Muscle of leg (tissue), 16 donors: ENCODE measurements around the gene SCN3A. TPM values are rescaled to one million over a fixed set of nuclear protein-coding genes. Genes with fewer than 3 reads are reported as not detected.
A peak's percentile ranks its signal among the peaks of the same experiment; 100 is the strongest.

Experiments
- DNase-seq: peaks from one replicate; pipeline ENCODE4 v3.0.0; 2013
- H3K27ac ChIP-seq: one replicate; pipeline ENCODE4 v1.5.1; 2013; ENCODE audit warnings: mild to moderate bottlenecking, low read length, control low read depth
- H3K27me3 ChIP-seq: one replicate; pipeline ENCODE4 v1.6.1; 2013; ENCODE audit warnings: low read length; ENCODE audit not compliant: control insufficient read depth, insufficient read depth
- H3K36me3 ChIP-seq: one replicate; pipeline ENCODE4 v1.6.1; 2013; ENCODE audit warnings: low read length; ENCODE audit not compliant: control insufficient read depth, insufficient read depth
- H3K4me1 ChIP-seq: one replicate; pipeline ENCODE4 v1.6.1; 2013; ENCODE audit warnings: low read length; ENCODE audit not compliant: control insufficient read depth, insufficient read depth
- H3K4me3 ChIP-seq: one replicate; pipeline ENCODE4 v1.5.1; 2013; ENCODE audit warnings: low read length, control low read depth
- H3K9me3 ChIP-seq: replicated peaks from 2 replicates; pipeline ENCODE4 v1.6.1; 2013; ENCODE audit warnings: low read depth, low read length; ENCODE audit not compliant: control insufficient read depth
- WGBS: methylation state at CpG from one replicate; pipeline ENCODE4 v1.1.5; 2013; ENCODE audit warnings: missing lambda C conversion rate; ENCODE audit not compliant: insufficient coverage; 5-methylcytosine and 5-hydroxymethylcytosine counted together
- long read RNA-seq, 11 donors: transcript quantifications; one replicate each; lab custom pipeline, GENCODE V29; 2026
- polyA plus RNA-seq, 8 donors: library from polyadenylated mRNA; unstranded; fragments of 120-200 nt; gene quantifications; one replicate each; pipeline versions ENCODE4 v1.2.1 to v1.2.3, GENCODE V29; 2013; ENCODE audit warnings: inconsistent platforms in 1 of 8, low replicate concordance in 1 of 8; ENCODE audit not compliant: insufficient read length in 8 of 8, insufficient read depth in 1 of 8
- total RNA-seq: library from RNA; stranded (reverse); fragments of 120-200 nt; gene quantifications from one replicate; pipeline ENCODE4 v1.2.4, GENCODE V29; 2013

Gene SCN3A
- total RNA-seq: 0.35 TPM
- polyA plus RNA-seq: under 1 TPM; 0.26 to 0.87 (median 0.48) TPM
- long read RNA-seq, donor 1: 0 reads
- long read RNA-seq, donor 2: 0 reads
- long read RNA-seq, donor 3: 0 reads
- long read RNA-seq, donor 4: 0 reads
- long read RNA-seq, donor 5: 0 reads
- long read RNA-seq, donor 6: 0 reads
- long read RNA-seq, donor 7: 0 reads
- long read RNA-seq, donor 8: 0 reads
- long read RNA-seq, donor 9: 0 reads
- long read RNA-seq, donor 10: 0 reads
- long read RNA-seq, donor 11: 0 reads

GRCh38 chr2:165203689-165204559 is at the start of gene SCN3A:
SCN3A (minus strand) TSS chr2:165204050; CDS start chr2:165176394, 27,656 bp downstream.
- Histone ChIP-seq H3K4me1 (no peaks in the 10 kb centered on the region), H3K4me3 (no peak within 1 kb of the TSS), H3K36me3 (no peaks in the 10 kb centered on the region), H3K27me3 (no peaks in the 10 kb centered on the region), H3K9me3 (no peaks in the 10 kb centered on the region), H3K27ac (no peak within 1 kb of the TSS)
- WGBS: no CpG with 5 or more reads among the region's 8 CpGs
- peak; percentile 58 for DNase-seq

DNA sequence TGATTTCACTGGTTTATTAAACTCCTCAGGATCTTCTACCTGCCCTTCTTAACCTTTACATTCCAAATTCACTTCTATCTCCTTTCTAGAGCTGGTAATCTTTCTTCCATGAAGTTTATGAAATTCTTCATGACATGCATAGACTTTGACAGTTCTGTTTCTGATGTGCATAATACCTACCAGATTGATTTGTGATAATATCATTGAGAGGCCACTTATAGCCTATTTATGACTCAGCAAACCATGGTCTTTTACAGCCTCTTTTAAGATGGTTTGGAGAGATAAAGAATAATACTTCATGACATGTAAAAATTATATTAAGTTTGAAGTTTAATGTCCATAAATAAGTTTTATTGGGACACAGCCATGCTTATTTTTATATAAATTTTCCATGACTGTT is 49.3 kb upstream of the SCN3A start:
- H3K9me3 ChIP-seq: no peaks in the 10 kb centered on the region
- no peak overlapping the region for H3K27ac ChIP-seq
- H3K4me3 ChIP-seq: no peak overlapping the region
- no peaks in the 10 kb centered on the region for H3K4me1 ChIP-seq
- DNase-seq: no peak
- no peaks in the 10 kb centered on the region for H3K36me3 ChIP-seq
- no peaks in the 10 kb centered on the region for H3K27me3 ChIP-seq

DNA sequence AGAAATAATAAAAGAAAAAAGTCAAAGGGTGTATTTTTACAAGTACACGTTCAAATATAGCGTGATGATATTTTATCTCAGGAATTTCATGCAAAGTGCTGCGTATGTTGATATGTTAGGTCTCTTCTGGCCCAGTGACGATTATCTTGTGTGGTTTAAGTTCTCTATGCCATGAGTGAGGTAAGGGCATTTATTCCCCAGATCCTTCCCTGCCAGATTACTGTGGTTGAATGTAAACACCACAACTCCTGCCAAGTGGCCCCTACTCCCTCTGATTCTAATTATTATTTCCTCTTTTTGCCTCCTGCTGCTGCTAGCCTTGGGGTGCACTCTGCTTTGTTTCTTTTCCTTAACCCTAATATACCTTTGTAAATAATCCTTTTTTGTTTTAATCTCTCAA is 47.5 kb upstream of the SCN3A start:
- no CpG with 5 or more reads among the region's 4 CpGs for WGBS
- H3K27ac ChIP-seq: no peak overlapping the region
- no peaks in the 10 kb centered on the region for H3K4me1 ChIP-seq
- H3K4me3 ChIP-seq: no peak overlapping the region
- no peaks in the 10 kb centered on the region for H3K27me3 ChIP-seq
- H3K36me3 ChIP-seq: no peaks in the 10 kb centered on the region
- H3K9me3 ChIP-seq: no peaks in the 10 kb centered on the region
- DNase-seq: no peak

GRCh38 chr2:165248238-165248637 is 44.4 kb upstream of the SCN3A start:
- no peak overlapping the region for H3K4me3 ChIP-seq
- H3K4me1 ChIP-seq: no peaks in the 10 kb centered on the region
- H3K36me3 ChIP-seq: no peaks in the 10 kb centered on the region
- no peaks in the 10 kb centered on the region for H3K9me3 ChIP-seq
- WGBS: 25% methylated on average over 1 of the region's 2 CpGs
- no peak for DNase-seq
- no peak overlapping the region for H3K27ac ChIP-seq
- H3K27me3 ChIP-seq: no peaks in the 10 kb centered on the region

- Histone ChIP-seq H3K27me3 (no peaks in the 10 kb centered on the region), H3K4me3 (no peak overlapping the region), H3K27ac (no peak overlapping the region), H3K9me3 (no peaks in the 10 kb centered on the region), H3K4me1 (no peaks in the 10 kb centered on the region), H3K36me3 (no peaks in the 10 kb centered on the region)
- no peak for DNase-seq
- WGBS: no CpG with 5 or more reads among the region's 5 CpGs
These were observed 41.4 kb upstream of the SCN3A start for GRCh38 chr2:165245081-165245793.

DNA sequence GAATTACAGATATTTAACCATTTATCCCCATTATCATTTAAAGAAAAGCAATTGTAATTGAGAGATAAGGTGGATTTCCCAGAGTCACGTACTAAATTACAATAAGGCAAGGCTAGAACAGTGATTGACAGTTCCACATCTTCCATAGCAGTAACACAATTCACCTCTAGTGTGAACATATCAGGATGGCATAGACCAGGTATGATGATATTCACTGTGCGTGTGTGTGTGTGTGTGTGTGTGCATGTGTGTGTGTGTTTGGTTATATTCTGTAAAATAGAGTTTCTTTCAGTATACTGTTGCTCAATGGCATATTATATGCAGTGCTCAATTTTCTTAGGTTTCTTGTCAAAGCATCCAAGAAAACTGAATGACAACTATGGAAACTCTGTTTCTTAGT is 37.1 kb upstream of the SCN3A start:
- Histone ChIP-seq H3K36me3 (no peaks in the 10 kb centered on the region), H3K4me1 (no peaks in the 10 kb centered on the region), H3K27me3 (no peaks in the 10 kb centered on the region), H3K27ac (no peak overlapping the region), H3K9me3 (no peaks in the 10 kb centered on the region), H3K4me3 (no peak overlapping the region)
- WGBS: no CpG with 5 or more reads among the region's 2 CpGs
- DNase-seq: no peak

DNA sequence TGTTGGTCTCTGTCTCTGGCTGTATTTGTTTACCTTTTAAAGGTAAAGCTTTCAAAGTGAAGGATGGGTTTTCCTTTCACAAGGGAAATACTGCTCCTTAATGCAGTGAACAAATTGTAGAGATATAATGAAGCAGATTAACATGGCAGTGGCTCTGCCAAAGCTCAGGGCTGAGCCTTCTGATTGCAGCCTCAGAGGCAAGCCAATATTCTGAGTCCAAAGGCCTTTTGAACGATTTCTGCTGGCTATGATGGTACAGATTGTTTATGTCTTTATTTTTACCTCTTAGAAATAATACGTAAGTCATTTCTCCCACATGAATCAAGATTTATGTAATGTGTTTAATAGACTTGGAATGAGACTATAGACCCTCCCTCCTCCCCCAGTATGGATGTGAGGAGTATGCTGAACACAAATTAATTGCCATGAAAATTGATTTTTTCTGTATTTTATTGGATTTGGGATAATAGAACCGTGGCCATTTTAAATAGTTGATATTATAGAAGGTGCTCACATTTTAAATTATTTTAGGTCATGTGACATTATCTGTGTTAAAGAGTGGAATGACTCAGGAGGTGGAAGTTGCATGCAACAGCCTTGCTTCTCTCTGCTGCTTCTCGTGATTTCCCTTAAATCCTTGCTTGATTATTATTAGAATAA is 36.1 kb upstream of the SCN3A start:
- Histone ChIP-seq H3K4me3 (no peak overlapping the region), H3K27ac (no peak overlapping the region), H3K4me1 (no peaks in the 10 kb centered on the region), H3K27me3 (no peaks in the 10 kb centered on the region), H3K36me3 (no peaks in the 10 kb centered on the region), H3K9me3 (no peaks in the 10 kb centered on the region)
- 80% methylated on average over 1 of the region's 4 CpGs for WGBS
- no peak for DNase-seq

DNA sequence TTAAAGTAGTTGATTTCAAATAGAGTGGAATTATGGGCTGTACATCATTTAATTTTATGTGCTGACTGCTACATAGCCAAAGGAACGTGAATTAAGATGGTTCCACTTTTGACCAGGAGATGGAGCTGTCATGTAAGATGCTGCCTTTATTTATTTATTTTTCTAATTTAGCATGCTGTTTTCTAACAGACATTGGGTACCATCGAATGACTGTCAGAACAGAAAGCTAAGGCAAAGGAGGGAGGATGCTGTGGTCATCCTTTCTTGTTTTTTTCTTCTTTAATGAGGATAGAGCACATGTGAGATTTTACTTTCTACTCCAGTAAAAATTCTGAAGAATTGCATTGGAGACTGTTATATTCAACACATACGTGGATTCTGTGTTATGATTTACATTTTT is 35.4 kb upstream of the SCN3A start, which contains the start of gene SCN2A:
TSS of gene SCN2A (plus strand) at position 185 of the 400 bp plus-strand sequence. CDS start 56,410 bp downstream, outside the sequence.
- DNase-seq: peak; percentile 23
- H3K27me3 ChIP-seq: no peaks in the 10 kb centered on the region

GRCh38 chr2:165238295-165238694 is 34.4 kb upstream of the SCN3A start:
- DNase-seq: peak; percentile 60
- Histone ChIP-seq H3K4me3 (no peak overlapping the region), H3K4me1 (no peaks in the 10 kb centered on the region), H3K27me3 (no peaks in the 10 kb centered on the region), H3K9me3 (no peaks in the 10 kb centered on the region), H3K27ac (no peak overlapping the region), H3K36me3 (no peaks in the 10 kb centered on the region)
- WGBS: no CpG with 5 or more reads among the region's 3 CpGs

More for the DNA sequence above, 35.4 kb upstream of the SCN3A start, which contains the start of gene SCN2A:
- Histone ChIP-seq H3K36me3 (no peaks in the 10 kb centered on the region), H3K9me3 (no peaks in the 10 kb centered on the region), H3K4me3 (no peak within 1 kb of the TSS), H3K27ac (no peak within 1 kb of the TSS), H3K4me1 (no peaks in the 10 kb centered on the region)
- WGBS: no CpG with 5 or more reads among the region's 3 CpGs
